SK-N-MC (cell line): ENCODE data around the gene SLC37A1.
"Not testable (repeated sequence)": the region's sequence is repeated elsewhere in the genome, so short reads cannot be mapped to it uniquely, and the experiment has no call there.

Experiments used
- DNase-seq: peaks from one replicate; pipeline ENCODE4 v3.0.0-alpha.2; 2011; ENCODE audit warnings: low read depth, low spot score
- H3K27ac ChIP-seq: fragments of 200-600 bp; sonication (generic); 2 replicates; pipeline ENCODE4 v1.5.1; 2016; ENCODE audit warnings: mixed run types
- H3K36me3 ChIP-seq: fragments of 200-600 bp; sonication (generic); 2 replicates; pipeline ENCODE4 v1.6.1; 2017; ENCODE audit warnings: antibody characterized with exemption, low read length, mixed read lengths; ENCODE audit not compliant: insufficient read depth
- H3K4me3 ChIP-seq: fragments of 200-600 bp; sonication (generic); 2 replicates; pipeline ENCODE4 v1.5.1; 2016
- H3K9ac ChIP-seq: fragments of 200-600 bp; sonication (generic); 2 replicates; pipeline ENCODE4 v1.8.0; 2017; ENCODE audit warnings: mixed run types, mixed read lengths; ENCODE audit not compliant: insufficient read length
- H3K9me3 ChIP-seq: fragments of 200-600 bp; sonication (generic); 2 replicates; pipeline ENCODE4 v1.6.1; 2017; ENCODE audit warnings: low read depth, mild to moderate bottlenecking, antibody characterized with exemption, low read length, moderate library complexity, mixed read lengths
- EZH2 ChIP-seq: fragments of 200-600 bp; sonication (generic); IDR thresholded peaks from one replicate; pipeline ENCODE4 v1.6.1; 2017; ENCODE audit warnings: antibody characterized with exemption
- FOXP2 ChIP-seq: optimal IDR thresholded peaks from 2 replicates; pipeline ENCODE3; 2011; ENCODE audit warnings: mild to moderate bottlenecking, moderate library complexity; ENCODE audit not compliant: insufficient read depth; ENCODE audit errors: extremely low read length, control extremely low read depth
- POLR2AphosphoS5 ChIP-seq: IDR thresholded peaks from 2 replicates; pipeline ENCODE4 v1.6.1; 2012; ENCODE audit warnings: mild to moderate bottlenecking, low read depth, low read length, borderline replicate concordance

The SLC37A1 gene

GRCh38 chr21:42469272-42469671, 44.4 kb upstream of the SLC37A1 start:
- Histone ChIP-seq H3K36me3 (no peaks in the 10 kb centered on the region), H3K9me3 (no peaks in the 10 kb centered on the region), H3K4me3 (no peak overlapping the region), H3K9ac (no peak overlapping the region), H3K27ac (peak overlapping the region; percentile 81)
- no peak for DNase-seq
- TF ChIP-seq POLR2AphosphoS5: no peak
- no peak for TF ChIP-seq EZH2
- no peak for TF ChIP-seq FOXP2

GRCh38 chr21:42469726-42470125, 43.9 kb upstream of the SLC37A1 start:
- H3K9me3 ChIP-seq, H3K27ac ChIP-seq, DNase-seq, H3K9ac ChIP-seq, H3K4me3 ChIP-seq, H3K36me3 ChIP-seq: not testable (repeated sequence)

- Histone ChIP-seq H3K4me3 (no peak overlapping the region), H3K9me3 (no peaks in the 10 kb centered on the region), H3K9ac (no peak overlapping the region), H3K36me3 (no peaks in the 10 kb centered on the region), H3K27ac (no peak overlapping the region)
- no peak for DNase-seq
- TF ChIP-seq POLR2AphosphoS5 (no peak), FOXP2 (no peak), EZH2 (no peak)
These were observed 42.4 kb upstream of the SLC37A1 start for GRCh38 chr21:42471206-42471605.

- H3K27ac ChIP-seq: no peak overlapping the region
- H3K4me3 ChIP-seq: no peak overlapping the region
- no peak for TF ChIP-seq FOXP2
- no peaks in the 10 kb centered on the region for H3K36me3 ChIP-seq
- H3K9ac ChIP-seq: no peak overlapping the region
- no peak for DNase-seq
- no peaks in the 10 kb centered on the region for H3K9me3 ChIP-seq
These were observed 41.8 kb upstream of the SLC37A1 start for GRCh38 chr21:42471716-42472330.

- no peak overlapping the region for H3K27ac ChIP-seq
- H3K9me3 ChIP-seq: no peaks in the 10 kb centered on the region
- no peaks in the 10 kb centered on the region for H3K36me3 ChIP-seq
- no peak overlapping the region for H3K4me3 ChIP-seq
- DNase-seq: no peak
- H3K9ac ChIP-seq: no peak overlapping the region
- no peak for TF ChIP-seq FOXP2
- no peak for TF ChIP-seq POLR2AphosphoS5
- no peak for TF ChIP-seq EZH2
These were observed 41.1 kb upstream of the SLC37A1 start for GRCh38 chr21:42472521-42472920.

GRCh38 chr21:42473498-42474042, 40.1 kb upstream of the SLC37A1 start:
- no peak overlapping the region for H3K27ac ChIP-seq

GRCh38 chr21:42474043-42474831, 39.4 kb upstream of the SLC37A1 start:
- DNase-seq: no peak
- no peak for TF ChIP-seq POLR2AphosphoS5
- no peak for TF ChIP-seq FOXP2
- no peak for TF ChIP-seq EZH2
- Histone ChIP-seq H3K27ac (no peak overlapping the region), H3K9ac (no peak overlapping the region), H3K36me3 (no peaks in the 10 kb centered on the region), H3K9me3 (no peaks in the 10 kb centered on the region), H3K4me3 (no peak overlapping the region)

More at GRCh38 chr21:42473498-42474042, 40.1 kb upstream of the SLC37A1 start:
- H3K4me3 ChIP-seq: no peak overlapping the region
- no peak for DNase-seq
- no peaks in the 10 kb centered on the region for H3K9me3 ChIP-seq
- TF ChIP-seq FOXP2 (no peak), EZH2 (no peak), POLR2AphosphoS5 (no peak)
- H3K9ac ChIP-seq: no peak overlapping the region
- H3K36me3 ChIP-seq: no peaks in the 10 kb centered on the region

- TF ChIP-seq EZH2 (no peak), FOXP2 (no peak), POLR2AphosphoS5 (no peak)
- Histone ChIP-seq H3K27ac (no peak overlapping the region), H3K9ac (no peak overlapping the region), H3K9me3 (no peaks in the 10 kb centered on the region), H3K36me3 (no peaks in the 10 kb centered on the region), H3K4me3 (no peak overlapping the region)
- no peak for DNase-seq
These were observed 38.6 kb upstream of the SLC37A1 start for GRCh38 chr21:42475036-42475435.
